Dedifferentiated amniotic fluid mesenchymal stem cell (primary cell): ENCODE measurements around the gene TOP2A.

ENCODE experiments used
- DNase-seq: peaks from one replicate; pipeline ENCODE4 v3.0.0-alpha.2; 2016; ENCODE audit errors: extremely low spot score

The TOP2A gene

GRCh38 chr17:40347319-40348135 lies 70.2 kb downstream of the TOP2A start:
- no peak for DNase-seq

- DNase-seq = no peak
Observed at GRCh38 chr17:40346765-40347158, 70.9 kb downstream of the TOP2A start.

GRCh38 chr17:40345994-40346764 lies 71.5 kb downstream of the TOP2A start:
- DNase-seq = no peak

GRCh38 chr17:40345161-40345993 lies 72.3 kb downstream of the TOP2A start:
- DNase-seq = no peak

- DNase-seq = no peak
Observed at GRCh38 chr17:40344421-40345160, 73.1 kb downstream of the TOP2A start.

GRCh38 chr17:40343219-40344119 lies 74.2 kb downstream of the TOP2A start:
- no peak for DNase-seq

- DNase-seq = no peak
Observed at GRCh38 chr17:40342504-40343218, 75.0 kb downstream of the TOP2A start.

- DNase-seq = no peak
Observed at GRCh38 chr17:40341808-40342503, 75.7 kb downstream of the TOP2A start.

GRCh38 chr17:40340880-40341807 lies 76.6 kb downstream of the TOP2A start:
- DNase-seq = no peak

GRCh38 chr17:40340327-40340726 lies 77.4 kb downstream of the TOP2A start:
- no peak for DNase-seq

- no peak for DNase-seq
Observed at GRCh38 chr17:40338941-40339649, 78.6 kb downstream of the TOP2A start.
